ENCODE data around the gene CLIC3. TPM values are rescaled to one million over a fixed set of nuclear protein-coding genes. Genes with fewer than 3 reads are reported as not detected.

The CLIC3 gene
- total RNA-seq, 3 donors from 2014 or later (not counting 1 experiment from before 2014, with no cell fraction given), result 144 to 286 (median 161) TPM

- Mint-ChIP-seq H3K4me1 (peaks cover 13 to 69% of the 10 kb centered on the region in 2 donors), H3K27me3 (ENCODE audit: low read depth in 2 of 2) (no peaks in the 10 kb centered on the region), H3K36me3 (no peaks in the 10 kb centered on the region), H3K4me3 (peak overlapping the region; percentile 40), H3K9me3 (peaks cover 4 to 5% of the 10 kb centered on the region in 2 donors), H3K27ac (peak overlapping the region in 1 of 2 donors; percentile 85)
- peak overlapping the region; percentile 4 for H3K27ac ChIP-seq (ENCODE audit: low read length)
- H3K4me3 ChIP-seq (ENCODE audit: low read length), result no peak overlapping the region
- ATAC-seq (no peak), DNase-seq (no peak)
- intact Hi-C loops (cut with micrococcal nuclease), result no loop called here
- no peaks in the 10 kb centered on the region for H3K36me3 ChIP-seq (ENCODE audit: control insufficient read depth, insufficient read depth, low read length)
- H3K9me3 ChIP-seq (ENCODE audit: control insufficient read depth, insufficient read depth, low read length), result no peaks in the 10 kb centered on the region
- peaks cover 56% of the 10 kb centered on the region for H3K4me1 ChIP-seq (ENCODE audit: control insufficient read depth, insufficient read depth, low read length)
- no peaks in the 10 kb centered on the region for H3K27me3 ChIP-seq (ENCODE audit: control insufficient read depth, insufficient read depth, low read length)
- TF ChIP-seq, protein P1, sequence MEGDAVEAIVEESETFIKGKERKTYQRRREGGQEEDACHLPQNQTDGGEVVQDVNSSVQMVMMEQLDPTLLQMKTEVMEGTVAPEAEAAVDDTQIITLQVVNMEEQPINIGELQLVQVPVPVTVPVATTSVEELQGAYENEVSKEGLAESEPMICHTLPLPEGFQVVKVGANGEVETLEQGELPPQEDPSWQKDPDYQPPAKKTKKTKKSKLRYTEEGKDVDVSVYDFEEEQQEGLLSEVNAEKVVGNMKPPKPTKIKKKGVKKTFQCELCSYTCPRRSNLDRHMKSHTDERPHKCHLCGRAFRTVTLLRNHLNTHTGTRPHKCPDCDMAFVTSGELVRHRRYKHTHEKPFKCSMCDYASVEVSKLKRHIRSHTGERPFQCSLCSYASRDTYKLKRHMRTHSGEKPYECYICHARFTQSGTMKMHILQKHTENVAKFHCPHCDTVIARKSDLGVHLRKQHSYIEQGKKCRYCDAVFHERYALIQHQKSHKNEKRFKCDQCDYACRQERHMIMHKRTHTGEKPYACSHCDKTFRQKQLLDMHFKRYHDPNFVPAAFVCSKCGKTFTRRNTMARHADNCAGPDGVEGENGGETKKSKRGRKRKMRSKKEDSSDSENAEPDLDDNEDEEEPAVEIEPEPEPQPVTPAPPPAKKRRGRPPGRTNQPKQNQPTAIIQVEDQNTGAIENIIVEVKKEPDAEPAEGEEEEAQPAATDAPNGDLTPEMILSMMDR (IDR thresholded peaks at IDR 0.05), result no peak
- 100% methylated on average over 1 of the region's 1 CpG for whole genome bisulfite sequencing (ENCODE audit: insufficient coverage)
Measured at GRCh38 chr9:136957461-136957860, 38.9 kb downstream of the CLIC3 start.

DNA sequence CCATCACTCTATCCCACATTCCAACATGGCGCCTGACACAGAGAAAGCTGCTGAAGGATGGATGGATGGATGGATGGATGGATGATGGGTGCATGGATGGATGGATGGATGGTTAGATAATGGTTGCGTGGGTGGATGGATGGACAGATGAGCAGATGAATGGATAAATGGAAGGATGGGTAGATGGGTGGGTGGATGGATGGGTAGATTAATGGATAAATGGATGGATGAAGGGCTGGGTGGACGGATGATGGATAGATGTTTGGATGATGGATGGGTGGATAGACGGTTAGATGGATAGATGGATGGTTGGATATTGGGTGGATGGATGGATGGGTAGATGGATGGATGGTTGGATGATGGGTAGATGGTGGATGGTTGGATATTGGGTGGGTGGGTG lies 39.8 kb downstream of the CLIC3 start:
- H3K9me3 ChIP-seq (ENCODE audit: control insufficient read depth, insufficient read depth, low read length), result no peaks in the 10 kb centered on the region
- intact Hi-C loops (cut with micrococcal nuclease), result no loop called here
- TF ChIP-seq, protein P1 (IDR thresholded peaks at IDR 0.05), result no peak
- Mint-ChIP-seq H3K4me1 (peaks cover 7 to 61% of the 10 kb centered on the region in 2 donors), H3K9me3 (peaks cover 4 to 5% of the 10 kb centered on the region in 2 donors), H3K36me3 (no peaks in the 10 kb centered on the region), H3K27me3 (ENCODE audit: low read depth in 2 of 2) (no peaks in the 10 kb centered on the region), H3K4me3 (no peak overlapping the region), H3K27ac (peak overlapping the region in 1 of 2 donors; percentile 72)
- DNase-seq (no peak), ATAC-seq (no peak)
- WGBS (ENCODE audit: insufficient coverage), result 98% methylated on average over 4 of the region's 4 CpGs
- H3K27me3 ChIP-seq (ENCODE audit: control insufficient read depth, insufficient read depth, low read length), result no peaks in the 10 kb centered on the region
- peaks cover 47% of the 10 kb centered on the region for H3K4me1 ChIP-seq (ENCODE audit: control insufficient read depth, insufficient read depth, low read length)
- no peak overlapping the region for H3K4me3 ChIP-seq (ENCODE audit: low read length)
- no peaks in the 10 kb centered on the region for H3K36me3 ChIP-seq (ENCODE audit: control insufficient read depth, insufficient read depth, low read length)
- no peak overlapping the region for H3K27ac ChIP-seq (ENCODE audit: low read length)

DNA sequence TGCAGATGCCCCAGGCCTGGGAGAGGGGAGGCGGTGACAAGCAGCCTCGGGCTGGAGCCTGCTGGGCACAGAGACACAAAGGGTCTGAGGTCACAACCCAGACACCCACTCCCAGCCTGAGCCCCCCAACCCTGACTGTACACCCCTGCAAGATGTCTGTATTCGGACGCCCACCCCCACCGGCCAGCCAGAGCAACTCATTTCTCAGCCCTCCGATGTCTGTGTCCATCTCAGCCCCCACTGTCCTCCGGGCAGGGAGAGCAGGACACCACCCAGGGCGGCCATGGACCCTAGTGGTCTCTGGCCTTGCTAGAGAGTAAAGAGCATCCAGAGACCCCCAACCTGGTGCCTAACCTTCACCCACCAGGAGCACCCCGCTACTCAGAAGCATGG lies 40.4 kb downstream of the CLIC3 start:
- H3K27ac ChIP-seq (ENCODE audit: low read length), result no peak overlapping the region
- H3K4me1 ChIP-seq (ENCODE audit: control insufficient read depth, insufficient read depth, low read length), result peaks cover 47% of the 10 kb centered on the region
- no peaks in the 10 kb centered on the region for H3K36me3 ChIP-seq (ENCODE audit: control insufficient read depth, insufficient read depth, low read length)
- TF ChIP-seq, protein P1 (IDR thresholded peaks at IDR 0.05), result no peak
- 91% methylated on average over 9 of the region's 9 CpGs for WGBS (ENCODE audit: insufficient coverage)
- Mint-ChIP-seq H3K9me3 (peaks cover 4 to 5% of the 10 kb centered on the region in 2 donors), H3K4me1 (peaks cover 4 to 57% of the 10 kb centered on the region in 2 donors), H3K36me3 (no peaks in the 10 kb centered on the region), H3K27ac (no peak overlapping the region), H3K27me3 (ENCODE audit: low read depth in 2 of 2) (no peaks in the 10 kb centered on the region), H3K4me3 (no peak overlapping the region)
- no peaks in the 10 kb centered on the region for H3K27me3 ChIP-seq (ENCODE audit: control insufficient read depth, insufficient read depth, low read length)
- H3K4me3 ChIP-seq (ENCODE audit: low read length), result no peak overlapping the region
- intact Hi-C loops (cut with micrococcal nuclease), result no loop called here
- H3K9me3 ChIP-seq (ENCODE audit: control insufficient read depth, insufficient read depth, low read length), result no peaks in the 10 kb centered on the region
- DNase-seq (no peak), ATAC-seq (no peak)
